ENCODE results near the gene GTF3C5. TPM values are rescaled to one million over a fixed set of nuclear protein-coding genes. Genes with fewer than 3 reads are reported as not detected.
"Not testable (repeated sequence)": the region's sequence is repeated elsewhere in the genome, so short reads cannot be mapped to it uniquely, and the experiment has no call there.

The GTF3C5 gene
- total RNA-seq, 4 donors from 2014 or later, result 48.2 to 55.3 (median 48.9) TPM

DNA sequence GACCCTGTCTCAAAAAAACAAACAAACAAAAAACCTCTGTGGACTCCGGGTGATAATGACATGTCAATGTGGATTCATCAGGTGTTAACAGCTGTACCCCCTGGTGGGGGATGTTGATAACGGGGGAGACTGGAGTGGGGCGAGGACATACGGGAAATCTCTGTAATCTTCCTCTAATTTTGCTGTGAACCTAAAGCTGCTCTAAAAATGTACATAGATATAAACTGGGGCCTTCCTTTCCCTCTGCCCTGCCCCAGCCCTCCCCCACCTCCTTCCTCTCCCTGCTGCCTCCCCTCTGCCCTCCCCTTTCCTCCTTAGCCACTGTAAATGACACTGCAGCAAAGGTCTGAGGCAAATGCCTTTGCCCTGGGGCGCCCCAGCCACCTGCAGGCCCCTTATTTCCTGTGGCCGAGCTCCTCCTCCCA lies 29.6 kb downstream of the GTF3C5 start:
- intact Hi-C loops (cut with DNase I), result no loop called here
- H3K36me3 ChIP-seq, result peaks cover 0 to 32% (median 7%) of the 10 kb centered on the region in 3 donors
- no peak for DNase-seq
- TF ChIP-seq CTCF (IDR thresholded peaks at IDR 0.05) (no peak), POLR2A (IDR thresholded peaks at IDR 0.05) (no peak)
- H3K9me3 ChIP-seq, result no peaks in the 10 kb centered on the region
- WGBS, 2 donors, result 29 to 35% methylated on average over 4 to 6 of the region's 6 CpGs
- no peaks in the 10 kb centered on the region for H3K27me3 ChIP-seq
- H3K4me3 ChIP-seq, result no peak overlapping the region
- peaks cover 59 to 86% (median 64%) of the 10 kb centered on the region in 3 donors for H3K4me1 ChIP-seq
- peak overlapping the region; percentile 77 to 91 (median 86) for H3K27ac ChIP-seq

GRCh38 chr9:133061019-133061763 lies 30.4 kb downstream of the GTF3C5 start:
- DNase-seq; intact Hi-C loops (cut with DNase I); H3K9me3 ChIP-seq; H3K27me3 ChIP-seq; H3K4me3 ChIP-seq: not testable (repeated sequence)
- Histone ChIP-seq H3K4me1 (peaks cover 55 to 78% (median 57%) of the 10 kb centered on the region in 3 donors), H3K27ac (peak overlapping the region; percentile 50 to 91 (median 86)), H3K36me3 (peaks cover 0 to 25% (median 7%) of the 10 kb centered on the region in 3 donors)
- 31 to 33% methylated on average over 8 to 10 of the region's 14 CpGs for WGBS, 2 donors

DNA sequence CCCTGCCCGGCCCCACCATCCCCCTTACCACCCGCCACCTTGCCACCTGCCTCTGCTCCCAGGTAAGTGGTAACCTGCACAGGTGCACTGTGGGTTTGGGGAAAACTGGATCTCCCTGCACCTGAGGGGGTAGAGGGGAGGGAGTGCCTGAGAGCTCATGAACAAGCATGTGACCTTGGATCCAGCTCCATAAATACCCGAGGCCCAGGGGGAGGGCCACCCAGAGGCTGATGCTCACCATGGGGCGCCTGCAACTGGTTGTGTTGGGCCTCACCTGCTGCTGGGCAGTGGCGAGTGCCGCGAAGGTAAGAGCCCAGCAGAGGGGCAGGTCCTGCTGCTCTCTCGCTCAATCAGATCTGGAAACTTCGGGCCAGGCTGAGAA lies 31.0 kb downstream of the GTF3C5 start, which contains the start of gene CEL:
CEL (plus strand) TSS at position 218 of the 382 bp plus-strand sequence; CDS start at position 240, 22 bp downstream.
- Histone ChIP-seq H3K4me1 (peaks cover 53 to 73% (median 56%) of the 10 kb centered on the region in 3 donors), H3K27ac (peak within 1 kb of the TSS; percentile 50 to 91 (median 86)), H3K36me3 (peaks cover 0 to 25% (median 6%) of the 10 kb centered on the region in 3 donors)
- H3K27me3 ChIP-seq; H3K4me3 ChIP-seq; H3K9me3 ChIP-seq; intact Hi-C loops (cut with DNase I); DNase-seq: not testable (repeated sequence)
- 86% methylated on average over 2 of the region's 9 CpGs; no CpG with 5 or more reads in 1 of the 2 donors for WGBS, 2 donors

GRCh38 chr9:133062569-133062968 lies 31.8 kb downstream of the GTF3C5 start:
- H3K9me3 ChIP-seq; H3K4me3 ChIP-seq; H3K27ac ChIP-seq; intact Hi-C loops (cut with DNase I); H3K27me3 ChIP-seq; DNase-seq: not testable (repeated sequence)
- 37 to 39% methylated on average over 2 of the region's 8 CpGs for WGBS, 2 donors
- Histone ChIP-seq H3K36me3 (peaks cover 0 to 24% (median 0%) of the 10 kb centered on the region in 3 donors), H3K4me1 (peaks cover 51 to 70% (median 57%) of the 10 kb centered on the region in 3 donors)

GRCh38 chr9:133063159-133063499 lies 32.3 kb downstream of the GTF3C5 start:
- Histone ChIP-seq H3K27me3 (no peaks in the 10 kb centered on the region), H3K36me3 (peaks cover 0 to 18% (median 0%) of the 10 kb centered on the region in 3 donors), H3K27ac (no peak overlapping the region), H3K4me1 (peaks cover 47 to 70% (median 55%) of the 10 kb centered on the region in 3 donors), H3K4me3 (no peak overlapping the region), H3K9me3 (no peaks in the 10 kb centered on the region)
- DNase-seq, result no peak
- TF ChIP-seq CTCF (IDR thresholded peaks at IDR 0.05) (no peak), POLR2A (IDR thresholded peaks at IDR 0.05) (no peak)
- no CpG with 5 or more reads among the region's 8 CpGs for WGBS, 2 donors
- intact Hi-C loops (cut with DNase I), result no loop called here

GRCh38 chr9:133063500-133064231 lies 32.9 kb downstream of the GTF3C5 start:
- Histone ChIP-seq H3K36me3 (peaks cover 0 to 13% (median 0%) of the 10 kb centered on the region in 3 donors), H3K4me1 (peaks cover 42 to 65% (median 53%) of the 10 kb centered on the region in 3 donors), H3K27ac (peak overlapping the region in 1 of 4 donors; percentile 43), H3K27me3 (no peaks in the 10 kb centered on the region), H3K9me3 (no peaks in the 10 kb centered on the region), H3K4me3 (no peak overlapping the region)
- WGBS, 2 donors, result 46 to 62% methylated on average over 8 to 11 of the region's 14 CpGs
- DNase-seq, result no peak
- TF ChIP-seq POLR2A (IDR thresholded peaks at IDR 0.05) (no peak), CTCF (IDR thresholded peaks at IDR 0.05) (no peak)
- intact Hi-C loops (cut with DNase I), result no loop called here
